GM18867 (cell line): Measurements from ENCODE around the gene CHRNA1.

Experiments used
- ATAC-seq: cut with Tn5 transposase; IDR thresholded peaks from one replicate; pipeline ENCODE4 v1.9.1; 2021; ENCODE audit warnings: mild to moderate bottlenecking, moderate library complexity; ENCODE audit not compliant: unreplicated experiment

The CHRNA1 gene

DNA sequence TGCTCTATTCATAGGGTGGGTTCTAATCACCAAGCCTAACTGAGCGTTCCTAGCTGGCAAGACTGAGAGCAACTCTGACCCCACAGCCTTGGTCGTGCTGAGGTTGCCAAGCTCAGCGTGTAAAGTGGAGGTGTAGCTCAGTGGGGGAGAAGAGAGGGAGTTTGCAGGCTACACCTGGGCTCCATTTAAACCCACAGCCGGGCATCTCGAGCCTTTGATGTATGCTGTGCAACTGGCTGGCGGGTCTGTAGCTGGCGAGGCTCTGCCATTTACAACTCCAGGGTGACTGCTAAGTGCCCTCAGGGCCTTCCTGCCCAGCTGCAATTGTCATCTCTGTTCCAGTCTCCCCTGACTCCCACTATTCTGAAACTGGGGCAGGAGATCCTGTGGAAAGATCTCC is 20.0 kb upstream of the CHRNA1 start:
- no peak for ATAC-seq

DNA sequence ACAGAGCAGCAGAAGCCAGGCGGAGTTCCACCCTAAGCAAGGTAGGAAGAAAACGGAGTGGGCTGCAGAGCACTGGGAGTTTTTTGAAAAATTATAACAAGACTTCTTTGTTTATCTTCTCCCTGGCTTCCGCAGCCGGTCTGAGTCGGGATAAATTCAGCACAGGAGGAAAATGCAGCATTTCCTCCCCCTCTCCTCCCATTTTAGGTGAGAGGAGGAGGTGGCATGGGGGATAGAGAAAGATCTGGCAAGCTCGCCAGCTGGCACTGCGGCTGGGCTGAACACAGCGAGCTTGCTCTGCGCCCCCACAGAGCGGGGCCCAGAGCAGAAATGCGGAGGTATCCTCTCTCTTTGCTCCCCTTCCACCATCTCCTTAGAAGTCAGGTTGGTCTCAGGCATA is 17.7 kb upstream of the CHRNA1 start:
- ATAC-seq: no peak

DNA sequence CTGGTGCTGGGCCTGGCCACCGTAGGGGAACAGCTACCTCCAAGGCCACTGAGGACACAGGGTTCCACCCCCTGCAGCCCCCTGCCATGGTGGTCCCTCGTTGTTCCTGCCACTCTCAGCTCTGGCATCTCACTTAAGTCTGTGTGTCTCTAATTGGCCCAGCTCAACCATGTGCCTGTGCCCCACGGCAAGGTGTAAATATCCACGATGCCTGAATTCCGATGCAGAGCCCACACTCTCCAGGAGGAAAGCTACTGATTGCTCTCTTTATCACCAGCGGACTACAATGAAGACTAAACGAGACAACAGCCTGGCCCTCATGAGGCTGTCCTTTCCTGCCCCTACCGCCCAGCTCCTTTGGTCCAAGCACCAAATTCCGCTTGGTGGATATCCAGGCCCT is 17.0 kb upstream of the CHRNA1 start:
- no peak for ATAC-seq

DNA sequence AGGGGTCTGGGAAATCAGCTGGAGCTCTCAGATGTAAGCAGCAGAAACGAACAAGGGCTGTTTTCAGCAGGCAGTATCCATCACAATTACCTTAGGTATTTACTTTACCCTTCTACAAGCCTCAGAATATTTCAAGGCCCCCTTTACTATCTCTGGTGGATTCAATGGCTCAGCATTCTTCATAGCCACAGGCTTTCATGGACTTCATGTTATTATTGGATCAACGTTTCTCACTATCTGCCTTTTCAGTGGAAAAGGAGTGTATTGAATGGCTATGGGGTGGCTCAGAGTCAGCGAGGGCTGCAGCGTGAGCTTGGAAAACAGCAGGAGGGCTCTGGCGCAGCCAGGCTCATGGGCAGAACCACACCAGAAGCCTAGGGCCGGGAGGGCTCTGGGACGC is 16.6 kb upstream of the CHRNA1 start:
- no peak for ATAC-seq

DNA sequence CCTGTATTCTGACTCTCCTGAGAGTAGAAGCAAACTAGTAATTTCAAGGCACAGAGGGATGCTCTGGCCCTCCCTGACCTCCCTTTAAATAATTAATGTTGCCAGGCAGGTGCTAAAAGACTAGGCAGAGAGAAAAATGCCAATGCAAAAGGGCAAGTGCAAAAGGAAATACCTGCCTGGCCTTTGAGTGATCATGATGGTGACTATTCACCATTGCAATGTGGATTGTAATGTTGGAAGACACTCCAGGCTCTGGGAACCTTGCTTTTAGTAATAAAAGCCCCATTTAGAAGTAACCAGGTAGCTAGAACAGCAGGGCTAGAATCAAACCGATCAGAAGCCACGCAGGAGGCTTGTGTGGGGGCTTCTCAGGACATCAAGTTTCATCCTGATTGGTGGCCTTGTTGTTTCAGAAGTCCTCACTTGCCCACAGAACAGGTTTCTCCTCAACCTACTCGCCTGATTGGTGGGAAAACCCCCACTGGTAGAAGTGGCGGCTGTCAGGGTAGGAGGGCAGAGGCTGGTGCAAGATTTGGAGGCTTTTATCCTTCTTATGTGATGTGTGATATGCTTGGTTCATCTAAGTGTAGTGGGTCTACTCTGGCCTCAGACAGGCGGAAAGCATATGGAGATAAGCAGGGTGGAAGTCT is 16.0 kb upstream of the CHRNA1 start:
- ATAC-seq: no peak

DNA sequence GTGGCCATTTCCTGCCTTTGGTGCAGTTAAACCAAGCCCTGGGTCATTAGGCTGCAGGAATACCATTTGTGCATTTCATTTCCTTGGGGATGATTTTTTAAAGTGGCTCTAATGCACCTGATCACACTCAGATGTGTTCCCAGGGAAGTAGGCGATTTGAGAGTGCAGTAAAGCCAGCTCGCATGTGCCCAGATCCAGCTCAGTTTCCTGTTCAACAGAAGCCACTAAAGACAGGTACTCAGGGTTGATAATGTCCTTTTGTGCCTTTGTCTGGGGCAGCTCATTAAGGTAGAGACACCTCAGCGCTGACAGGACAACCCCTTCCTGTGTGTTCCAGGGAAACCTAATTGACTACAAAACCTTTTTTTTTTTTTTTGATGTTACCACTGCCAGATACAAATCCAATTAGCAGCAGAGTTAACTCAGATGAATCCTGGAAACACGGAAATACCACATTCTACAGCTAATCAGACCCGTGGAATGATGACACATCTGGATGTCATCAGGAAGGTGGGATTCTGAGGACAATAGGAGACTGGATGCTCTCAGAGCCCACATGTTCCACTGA is 15.2 kb upstream of the CHRNA1 start:
- ATAC-seq: no peak

- no peak for ATAC-seq
Observed at GRCh38 chr2:174778085-174778981, 14.1 kb upstream of the CHRNA1 start.

GRCh38 chr2:174777347-174778084 is 13.2 kb upstream of the CHRNA1 start:
- ATAC-seq: no peak

GRCh38 chr2:174776675-174777074 is 12.4 kb upstream of the CHRNA1 start:
- ATAC-seq: no peak

- no peak for ATAC-seq
Observed at GRCh38 chr2:174776223-174776622, 12.0 kb upstream of the CHRNA1 start.

DNA sequence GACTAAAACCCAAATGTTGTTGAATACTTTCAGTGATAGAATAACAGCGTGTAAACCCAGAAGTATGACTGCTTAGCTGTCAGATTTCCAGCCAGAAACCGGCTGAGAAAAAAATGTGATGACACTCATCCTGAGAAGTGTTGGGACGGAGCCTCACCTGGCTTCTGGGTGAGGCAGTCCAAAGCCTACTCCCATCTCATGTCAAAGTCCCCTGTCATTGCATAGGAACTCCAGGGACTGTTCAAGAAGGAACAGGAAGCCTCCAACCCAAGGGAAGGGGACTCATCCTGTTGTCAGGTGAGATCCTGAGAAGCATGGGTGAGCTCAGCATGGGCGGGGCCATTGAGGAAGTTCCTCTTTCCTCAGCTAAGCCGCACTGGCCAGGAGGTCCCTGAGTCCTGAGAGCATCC is 11.3 kb upstream of the CHRNA1 start:
- no peak for ATAC-seq

DNA sequence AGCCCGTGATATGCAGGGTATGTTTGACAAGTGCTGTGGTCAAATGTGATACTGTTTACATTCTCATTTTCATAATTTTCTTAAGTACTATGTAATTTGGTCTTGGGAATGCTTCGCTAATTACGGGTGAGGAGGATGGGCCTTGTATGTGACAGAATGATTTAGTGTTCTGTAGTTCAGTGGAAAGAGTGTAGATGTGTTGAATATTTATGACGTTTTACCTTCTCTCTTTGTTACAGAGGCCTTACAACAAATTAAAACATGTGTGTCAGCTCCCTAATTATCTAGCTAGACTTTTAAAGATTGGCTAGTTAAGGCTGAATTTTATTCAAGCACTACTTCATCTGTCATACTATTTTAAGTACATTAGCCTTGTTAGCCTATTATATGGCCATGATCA is 10.6 kb upstream of the CHRNA1 start:
- ATAC-seq: no peak

GRCh38 chr2:174773215-174773614 is 8.9 kb upstream of the CHRNA1 start:
- ATAC-seq: no peak

DNA sequence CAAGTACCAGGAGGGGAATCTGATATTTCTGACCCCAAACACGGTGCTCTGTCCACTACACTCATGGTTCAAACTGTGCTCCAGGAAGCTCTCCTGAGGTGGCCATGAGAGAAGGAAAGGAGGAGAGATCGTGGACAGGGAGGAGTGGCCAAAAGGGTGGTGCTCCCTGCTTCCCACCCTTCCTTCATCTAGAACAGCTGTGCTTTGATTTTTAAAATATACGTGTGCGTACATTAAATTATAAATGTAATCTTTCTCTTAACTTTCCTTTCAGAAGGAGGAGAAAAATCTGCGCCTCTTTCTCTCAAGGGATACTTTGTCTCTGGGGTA is 8.2 kb upstream of the CHRNA1 start:
- ATAC-seq: no peak

DNA sequence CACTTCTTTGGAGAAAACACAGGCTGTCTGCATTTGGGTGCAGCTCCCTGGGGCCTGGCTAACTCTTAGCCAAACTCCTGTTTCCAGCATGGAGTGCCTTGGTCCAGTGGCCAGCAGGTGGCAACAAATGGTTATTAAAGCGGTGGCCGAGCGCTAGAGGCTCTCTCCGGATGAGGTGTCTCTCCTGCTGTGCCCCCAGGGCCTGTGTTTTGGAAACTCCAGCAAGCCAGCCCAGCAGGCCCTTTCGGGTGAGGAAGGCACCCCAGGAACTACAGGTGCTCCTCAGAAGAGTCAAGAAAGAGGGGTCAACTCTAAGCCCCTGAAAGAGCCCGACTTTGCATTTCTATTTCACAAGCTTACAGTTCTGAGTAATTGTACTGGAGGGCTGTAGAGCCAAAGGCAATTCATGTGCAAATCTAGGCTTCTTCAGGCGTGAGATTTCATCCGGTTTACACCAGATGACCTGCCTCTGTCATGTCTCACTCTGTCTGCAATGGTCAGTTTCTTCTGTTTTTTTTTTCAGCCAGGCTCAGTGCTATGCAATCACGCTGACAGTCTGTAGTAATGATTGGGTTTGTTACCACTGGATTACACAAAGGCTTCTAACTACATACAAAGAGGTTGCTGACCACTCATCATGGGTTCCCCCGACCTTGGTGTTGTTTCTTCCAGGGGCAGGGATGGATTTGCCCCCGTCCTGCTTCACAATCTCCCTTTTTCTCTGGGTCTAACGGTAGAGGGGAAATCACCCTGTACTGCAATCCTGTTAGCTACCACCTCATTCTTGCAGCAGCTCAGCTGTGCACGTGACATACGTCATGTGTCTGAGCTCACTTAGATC is 7.6 kb upstream of the CHRNA1 start:
- peak; percentile 80 for ATAC-seq

DNA sequence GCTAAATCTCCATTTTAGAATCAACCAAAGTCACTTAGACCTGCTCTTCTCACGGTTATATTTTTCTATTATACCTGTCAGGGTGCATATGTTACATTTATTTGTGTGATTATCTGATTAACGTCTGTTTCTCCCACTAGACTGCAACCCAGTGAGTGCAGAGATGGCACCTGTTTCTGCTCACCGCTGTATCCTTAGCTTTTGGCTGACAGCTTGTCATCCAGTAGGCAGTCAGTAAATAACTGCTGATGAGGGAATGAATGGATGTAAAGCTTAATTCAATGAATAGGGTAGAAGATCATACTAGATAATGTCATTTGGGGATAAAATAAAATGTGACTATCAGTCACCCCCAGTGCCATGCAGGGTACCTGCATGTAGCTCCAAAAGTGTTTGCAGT is 6.9 kb upstream of the CHRNA1 start:
- no peak for ATAC-seq

DNA sequence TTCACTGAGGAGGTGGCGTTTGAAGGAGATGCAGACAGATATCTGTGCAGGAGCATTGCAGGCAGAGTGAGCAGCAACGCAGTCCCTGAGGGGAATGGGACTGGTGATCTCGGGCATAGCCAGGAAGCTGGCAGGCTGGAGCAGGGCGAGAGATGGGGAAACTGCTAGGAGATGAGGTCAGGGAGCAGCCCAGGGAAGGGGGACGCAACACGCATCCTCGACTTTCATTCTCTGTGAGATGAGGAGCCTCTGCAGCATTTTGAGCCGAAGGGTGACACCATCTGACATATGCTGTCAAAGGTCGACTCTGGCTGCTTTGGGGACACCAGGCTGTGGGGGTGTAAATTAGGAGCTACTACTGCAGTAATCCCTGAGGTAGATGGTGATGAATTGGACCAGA is 4.3 kb upstream of the CHRNA1 start:
- no peak for ATAC-seq

- ATAC-seq: no peak
Observed at GRCh38 chr2:174766271-174766670, 2.0 kb upstream of the CHRNA1 start.

DNA sequence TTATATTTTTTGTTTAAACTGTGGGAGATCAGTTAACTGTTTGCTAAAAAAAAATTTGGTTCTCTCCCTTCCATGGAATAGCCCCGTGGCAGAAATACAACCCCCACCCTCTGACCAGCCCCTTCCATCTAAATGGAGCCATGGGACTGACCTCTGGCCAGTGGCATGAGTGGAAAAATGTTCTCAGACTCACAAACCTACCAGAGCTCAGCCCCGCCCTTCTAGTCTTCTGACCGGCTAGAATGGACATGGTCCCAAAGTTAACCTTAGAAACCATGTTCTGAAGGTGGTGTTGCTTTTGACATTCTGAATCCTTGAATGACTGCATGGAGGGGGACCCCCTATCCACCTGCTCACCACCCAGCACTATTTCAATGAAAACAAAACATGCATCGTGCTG is 1.3 kb upstream of the CHRNA1 start:
- no peak for ATAC-seq

- ATAC-seq: no peak
Observed at GRCh38 chr2:174763780-174764179, 492 bp downstream of the CHRNA1 start.

GRCh38 chr2:174762464-174762863 is 1.8 kb downstream of the CHRNA1 start:
- ATAC-seq: no peak
